Loucy (cell line): ENCODE measurements around the gene DNMT3B.

ENCODE experiments used
- EZH2phosphoT487 ChIP-seq: fragments of 200-600 bp; IDR thresholded peaks from 2 replicates; pipeline ENCODE4 v1.6.1; 2018; ENCODE audit warnings: antibody characterized with exemption, mild to moderate bottlenecking, moderate library complexity, borderline replicate concordance
- TF ChIP-seq, protein P1 (sequence below): fragments of 200-600 bp; sonication (generic); conservative IDR thresholded peaks from 2 replicates; pipeline ENCODE4 v1.5.1; 2014; ENCODE audit warnings: mild to moderate bottlenecking, antibody characterized with exemption, low read length

DNA sequence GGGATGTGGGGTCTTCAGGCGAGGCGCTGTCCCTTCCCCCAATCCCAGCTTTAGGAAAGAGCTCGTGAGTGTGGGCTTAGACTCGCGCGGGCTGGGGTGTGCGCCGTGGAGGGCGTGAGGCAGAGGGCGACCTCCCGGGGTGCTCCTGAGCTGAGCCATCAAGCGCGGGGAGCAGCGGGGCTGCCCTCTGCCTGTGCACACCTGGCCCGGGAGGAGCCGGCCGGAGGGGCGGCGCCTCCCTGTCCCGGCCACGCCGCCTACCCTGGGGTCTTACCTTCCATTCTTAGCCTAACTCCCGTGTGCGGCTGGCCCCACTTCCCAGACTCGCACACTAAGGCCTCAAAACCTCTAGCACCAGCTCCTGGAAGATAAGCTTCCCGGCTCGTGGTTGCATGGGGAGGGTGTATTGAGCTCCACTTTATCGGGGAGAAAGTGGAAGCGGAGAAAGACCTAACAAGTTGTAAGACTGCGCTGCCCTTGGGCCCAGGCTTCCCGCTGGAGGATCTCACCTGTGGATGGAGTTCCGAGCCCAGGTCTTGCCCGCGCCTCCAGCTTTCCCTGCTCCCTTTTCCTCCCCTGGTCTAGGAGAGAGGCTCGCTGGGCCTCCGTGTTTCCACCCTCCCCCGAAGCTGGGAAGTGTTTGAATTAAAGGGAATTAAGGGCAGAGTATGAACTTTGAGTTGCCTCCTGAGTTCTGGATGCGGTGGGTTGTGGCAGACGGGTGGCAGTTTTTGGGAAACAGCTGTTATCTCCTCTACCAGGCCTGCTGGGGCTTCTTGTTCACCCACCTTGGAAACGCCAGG lies 1.2 kb downstream of the DNMT3B start:
- TF ChIP-seq, protein P1, sequence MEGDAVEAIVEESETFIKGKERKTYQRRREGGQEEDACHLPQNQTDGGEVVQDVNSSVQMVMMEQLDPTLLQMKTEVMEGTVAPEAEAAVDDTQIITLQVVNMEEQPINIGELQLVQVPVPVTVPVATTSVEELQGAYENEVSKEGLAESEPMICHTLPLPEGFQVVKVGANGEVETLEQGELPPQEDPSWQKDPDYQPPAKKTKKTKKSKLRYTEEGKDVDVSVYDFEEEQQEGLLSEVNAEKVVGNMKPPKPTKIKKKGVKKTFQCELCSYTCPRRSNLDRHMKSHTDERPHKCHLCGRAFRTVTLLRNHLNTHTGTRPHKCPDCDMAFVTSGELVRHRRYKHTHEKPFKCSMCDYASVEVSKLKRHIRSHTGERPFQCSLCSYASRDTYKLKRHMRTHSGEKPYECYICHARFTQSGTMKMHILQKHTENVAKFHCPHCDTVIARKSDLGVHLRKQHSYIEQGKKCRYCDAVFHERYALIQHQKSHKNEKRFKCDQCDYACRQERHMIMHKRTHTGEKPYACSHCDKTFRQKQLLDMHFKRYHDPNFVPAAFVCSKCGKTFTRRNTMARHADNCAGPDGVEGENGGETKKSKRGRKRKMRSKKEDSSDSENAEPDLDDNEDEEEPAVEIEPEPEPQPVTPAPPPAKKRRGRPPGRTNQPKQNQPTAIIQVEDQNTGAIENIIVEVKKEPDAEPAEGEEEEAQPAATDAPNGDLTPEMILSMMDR, result no peak
- TF ChIP-seq EZH2phosphoT487, result no peak
